ENCODE measurements around the gene TENM3. TPM values are rescaled to one million over a fixed set of nuclear protein-coding genes. Genes with fewer than 3 reads are reported as not detected.

The TENM3 gene
- total RNA-seq, 1 donor from 2014 or later: 124 TPM

GRCh38 chr4:182219411-182220056 lies 23.7 kb upstream of the TENM3 start:
- no peak overlapping the region for H3K27ac Mint-ChIP-seq (ENCODE audit: unreplicated experiment)
- DNase-seq: no peak
- no peak for TF ChIP-seq CTCF (IDR thresholded peaks at IDR 0.05; ENCODE audit: partially characterized antibody, unreplicated experiment)
- no peak overlapping the region for H3K4me3 Mint-ChIP-seq (ENCODE audit: unreplicated experiment)
- no peaks in the 10 kb centered on the region for H3K27me3 Mint-ChIP-seq (ENCODE audit: unreplicated experiment)
- H3K36me3 Mint-ChIP-seq (ENCODE audit: unreplicated experiment): no peaks in the 10 kb centered on the region
- H3K4me1 Mint-ChIP-seq (ENCODE audit: low read depth, unreplicated experiment): no peaks in the 10 kb centered on the region
- H3K9me3 Mint-ChIP-seq (ENCODE audit: unreplicated experiment): peaks cover 2% of the 10 kb centered on the region

GRCh38 chr4:182221987-182222386 lies 21.2 kb upstream of the TENM3 start:
- no peak for TF ChIP-seq CTCF (IDR thresholded peaks at IDR 0.05; ENCODE audit: partially characterized antibody, unreplicated experiment)
- Mint-ChIP-seq H3K4me3 (ENCODE audit: unreplicated experiment) (no peak overlapping the region), H3K36me3 (ENCODE audit: unreplicated experiment) (no peaks in the 10 kb centered on the region), H3K27ac (ENCODE audit: unreplicated experiment) (no peak overlapping the region), H3K27me3 (ENCODE audit: unreplicated experiment) (no peaks in the 10 kb centered on the region), H3K9me3 (ENCODE audit: unreplicated experiment) (peaks cover 2% of the 10 kb centered on the region), H3K4me1 (ENCODE audit: low read depth, unreplicated experiment) (peaks cover 3% of the 10 kb centered on the region)
- DNase-seq: no peak

- no peak overlapping the region for H3K27ac Mint-ChIP-seq (ENCODE audit: unreplicated experiment)
Measured at GRCh38 chr4:182222766-182223165, 20.4 kb upstream of the TENM3 start.

GRCh38 chr4:182223708-182224107 lies 19.5 kb upstream of the TENM3 start:
- H3K36me3 Mint-ChIP-seq (ENCODE audit: unreplicated experiment): no peaks in the 10 kb centered on the region
- TF ChIP-seq CTCF (IDR thresholded peaks at IDR 0.05; ENCODE audit: partially characterized antibody, unreplicated experiment): no peak
- no peak overlapping the region for H3K27ac Mint-ChIP-seq (ENCODE audit: unreplicated experiment)
- H3K4me1 Mint-ChIP-seq (ENCODE audit: low read depth, unreplicated experiment): peaks cover 3% of the 10 kb centered on the region
- no peaks in the 10 kb centered on the region for H3K27me3 Mint-ChIP-seq (ENCODE audit: unreplicated experiment)
- H3K4me3 Mint-ChIP-seq (ENCODE audit: unreplicated experiment): no peak overlapping the region
- H3K9me3 Mint-ChIP-seq (ENCODE audit: unreplicated experiment): peaks cover 2% of the 10 kb centered on the region
- DNase-seq: no peak

More at GRCh38 chr4:182222766-182223165, 20.4 kb upstream of the TENM3 start:
- peaks cover 2% of the 10 kb centered on the region for H3K9me3 Mint-ChIP-seq (ENCODE audit: unreplicated experiment)
- H3K27me3 Mint-ChIP-seq (ENCODE audit: unreplicated experiment): no peaks in the 10 kb centered on the region
- DNase-seq: no peak
- H3K4me3 Mint-ChIP-seq (ENCODE audit: unreplicated experiment): no peak overlapping the region
- no peaks in the 10 kb centered on the region for H3K36me3 Mint-ChIP-seq (ENCODE audit: unreplicated experiment)
- no peak for TF ChIP-seq CTCF (IDR thresholded peaks at IDR 0.05; ENCODE audit: partially characterized antibody, unreplicated experiment)
- H3K4me1 Mint-ChIP-seq (ENCODE audit: low read depth, unreplicated experiment): peaks cover 3% of the 10 kb centered on the region

GRCh38 chr4:182224192-182224850 lies 18.9 kb upstream of the TENM3 start:
- no peak for DNase-seq
- TF ChIP-seq CTCF (IDR thresholded peaks at IDR 0.05; ENCODE audit: partially characterized antibody, unreplicated experiment): no peak
- no peaks in the 10 kb centered on the region for H3K36me3 Mint-ChIP-seq (ENCODE audit: unreplicated experiment)
- peaks cover 2% of the 10 kb centered on the region for H3K9me3 Mint-ChIP-seq (ENCODE audit: unreplicated experiment)
- no peak overlapping the region for H3K27ac Mint-ChIP-seq (ENCODE audit: unreplicated experiment)
- peaks cover 3% of the 10 kb centered on the region for H3K4me1 Mint-ChIP-seq (ENCODE audit: low read depth, unreplicated experiment)
- H3K4me3 Mint-ChIP-seq (ENCODE audit: unreplicated experiment): no peak overlapping the region
- H3K27me3 Mint-ChIP-seq (ENCODE audit: unreplicated experiment): no peaks in the 10 kb centered on the region

Measured in glutamatergic neuron (in vitro differentiated cells).